Medulla oblongata (tissue), 1 donor: Measurements from ENCODE around the gene LHFPL3.

Experiments used
- DNase-seq: peaks from one replicate; pipeline ENCODE4 v3.0.0-alpha.2; 2015; ENCODE audit errors: extremely low spot score

The LHFPL3 gene

DNA sequence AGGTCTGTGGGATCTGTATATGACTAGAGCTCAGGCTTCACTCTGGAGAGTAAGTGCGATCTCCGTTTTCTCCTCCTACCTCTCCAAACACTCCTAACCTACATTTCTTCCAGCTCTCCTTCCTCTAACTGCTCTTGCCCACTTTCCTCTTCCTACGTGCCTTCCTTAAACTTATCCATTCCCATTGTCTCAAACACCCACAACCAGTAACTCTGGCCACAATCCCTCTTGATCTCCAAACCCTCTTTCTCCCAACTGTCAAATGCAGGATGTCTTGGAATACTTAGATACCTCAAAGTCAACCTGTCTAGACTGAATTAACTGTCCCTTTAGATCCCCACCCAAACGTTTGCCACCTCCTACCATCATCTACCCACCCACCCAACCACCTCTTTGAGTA lies 471.9 kb downstream of the LHFPL3 start:
- DNase-seq: no peak

GRCh38 chr7:104801022-104801421 lies 472.6 kb downstream of the LHFPL3 start:
- DNase-seq: no peak

DNA sequence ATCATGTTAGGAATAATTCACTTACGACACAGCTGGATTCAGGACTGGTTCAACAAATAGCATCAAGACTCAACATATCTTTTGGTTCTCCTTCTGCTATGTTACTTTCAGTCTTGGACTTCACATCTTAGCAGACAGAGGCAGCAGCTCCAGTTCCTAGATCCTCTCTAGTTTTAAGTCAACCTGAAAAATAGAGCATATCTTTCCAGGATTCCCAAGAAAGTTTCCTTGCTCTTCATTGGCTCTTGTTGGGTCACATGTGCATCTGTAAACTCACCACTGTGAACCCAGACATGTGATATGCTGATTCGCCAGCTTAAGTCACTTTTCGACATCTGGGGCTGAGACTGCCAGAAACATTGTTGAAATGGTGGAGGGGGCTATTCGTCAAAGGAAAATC lies 475.5 kb downstream of the LHFPL3 start:
- DNase-seq: no peak

GRCh38 chr7:104804696-104805095 lies 476.3 kb downstream of the LHFPL3 start:
- no peak for DNase-seq

GRCh38 chr7:104805449-104806317 lies 477.3 kb downstream of the LHFPL3 start:
- DNase-seq: peak; percentile 83

DNA sequence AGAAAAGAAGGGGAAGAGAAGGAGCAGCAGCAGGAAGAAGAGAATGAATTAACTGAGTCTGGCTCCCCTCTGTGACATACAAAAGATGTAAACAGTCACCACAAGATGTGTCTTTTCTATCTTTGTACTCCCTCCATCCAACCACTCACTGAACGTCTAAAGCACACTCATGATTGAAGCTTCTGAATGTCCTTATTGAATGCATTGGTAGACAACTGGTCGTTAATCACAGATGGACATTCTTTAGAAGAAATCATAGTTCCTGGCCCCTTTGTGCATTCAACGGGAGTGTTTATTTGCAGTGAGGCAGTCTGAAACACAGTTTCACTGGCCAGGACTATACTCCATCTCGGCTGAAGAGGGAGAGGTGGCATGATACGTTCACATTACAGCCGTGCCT lies 479.3 kb downstream of the LHFPL3 start:
- DNase-seq: no peak

DNA sequence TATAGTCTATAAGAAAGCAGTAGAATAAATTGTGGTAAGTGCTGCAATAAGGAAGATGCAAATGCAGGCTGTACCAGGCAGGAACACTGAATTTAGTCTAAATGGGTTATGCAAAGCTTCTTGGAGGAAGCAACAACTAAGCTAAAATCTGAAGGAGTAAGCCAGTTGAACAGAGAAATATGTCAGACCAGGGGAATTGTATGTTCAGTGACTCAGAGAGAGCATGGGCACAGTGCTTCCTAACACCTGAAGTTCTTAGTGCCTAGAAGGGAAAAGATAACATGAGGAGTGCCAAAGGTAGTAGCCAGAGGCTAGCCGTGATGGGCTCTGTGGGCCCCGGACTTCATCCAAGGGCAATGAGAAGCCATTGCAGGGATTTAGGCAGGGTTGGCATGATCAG lies 481.5 kb downstream of the LHFPL3 start:
- DNase-seq: no peak

- no peak for DNase-seq
Measured at GRCh38 chr7:104814126-104814525, 485.7 kb downstream of the LHFPL3 start.

- no peak for DNase-seq
Measured at GRCh38 chr7:104814671-104815400, 486.4 kb downstream of the LHFPL3 start.

- no peak for DNase-seq
Measured at GRCh38 chr7:104816537-104816936, 488.1 kb downstream of the LHFPL3 start.

DNA sequence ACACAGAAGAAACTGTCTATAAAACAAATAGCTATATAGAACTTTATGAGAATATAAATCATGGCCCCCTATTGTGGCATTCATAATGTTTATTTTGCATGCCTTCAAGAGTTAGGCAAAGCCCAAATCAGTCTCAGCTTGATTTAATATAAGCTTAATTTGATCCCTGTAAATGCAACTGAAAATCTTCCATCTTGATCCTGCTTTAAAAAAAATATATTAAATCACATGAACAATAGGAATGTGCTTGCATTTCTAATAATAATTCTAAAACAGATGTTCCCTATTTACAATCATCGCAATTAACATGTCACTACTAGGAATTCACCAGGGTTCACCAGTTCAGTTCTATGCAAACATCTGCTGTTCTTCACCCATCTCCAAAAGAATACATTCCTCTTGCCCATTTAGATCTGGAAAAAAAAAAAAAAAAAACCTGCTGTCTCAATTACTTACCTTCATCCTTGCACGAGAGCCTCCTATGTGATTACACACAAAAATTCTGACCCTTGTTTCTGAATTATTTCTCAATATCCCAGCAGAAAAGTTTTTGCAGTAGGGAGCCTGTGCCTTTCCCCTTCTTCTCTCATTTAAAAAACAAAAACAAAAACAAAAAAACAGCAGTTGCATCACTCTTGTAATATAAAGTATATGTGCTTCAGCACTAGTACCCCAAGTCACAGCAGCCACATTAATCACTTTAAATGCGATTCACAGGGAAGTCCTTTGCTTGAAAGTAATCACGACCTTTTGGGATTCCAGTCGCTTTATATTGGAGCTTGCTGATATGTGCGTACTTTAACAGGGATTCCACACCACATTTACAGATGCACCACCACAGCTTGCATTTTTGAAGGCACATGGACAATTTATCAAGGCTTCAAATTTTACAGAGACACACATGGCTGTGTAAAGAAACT lies 490.8 kb downstream of the LHFPL3 start:
- DNase-seq: no peak

GRCh38 chr7:104820836-104821535 lies 492.6 kb downstream of the LHFPL3 start:
- peak; percentile 53 for DNase-seq

- no peak for DNase-seq
Measured at GRCh38 chr7:104823177-104823576, 494.8 kb downstream of the LHFPL3 start.

- no peak for DNase-seq
Measured at GRCh38 chr7:104825099-104825498, 496.7 kb downstream of the LHFPL3 start.

GRCh38 chr7:104826135-104826534 lies 497.7 kb downstream of the LHFPL3 start:
- DNase-seq: no peak

- DNase-seq: no peak
Measured at GRCh38 chr7:104836976-104837375, 508.6 kb downstream of the LHFPL3 start.

DNA sequence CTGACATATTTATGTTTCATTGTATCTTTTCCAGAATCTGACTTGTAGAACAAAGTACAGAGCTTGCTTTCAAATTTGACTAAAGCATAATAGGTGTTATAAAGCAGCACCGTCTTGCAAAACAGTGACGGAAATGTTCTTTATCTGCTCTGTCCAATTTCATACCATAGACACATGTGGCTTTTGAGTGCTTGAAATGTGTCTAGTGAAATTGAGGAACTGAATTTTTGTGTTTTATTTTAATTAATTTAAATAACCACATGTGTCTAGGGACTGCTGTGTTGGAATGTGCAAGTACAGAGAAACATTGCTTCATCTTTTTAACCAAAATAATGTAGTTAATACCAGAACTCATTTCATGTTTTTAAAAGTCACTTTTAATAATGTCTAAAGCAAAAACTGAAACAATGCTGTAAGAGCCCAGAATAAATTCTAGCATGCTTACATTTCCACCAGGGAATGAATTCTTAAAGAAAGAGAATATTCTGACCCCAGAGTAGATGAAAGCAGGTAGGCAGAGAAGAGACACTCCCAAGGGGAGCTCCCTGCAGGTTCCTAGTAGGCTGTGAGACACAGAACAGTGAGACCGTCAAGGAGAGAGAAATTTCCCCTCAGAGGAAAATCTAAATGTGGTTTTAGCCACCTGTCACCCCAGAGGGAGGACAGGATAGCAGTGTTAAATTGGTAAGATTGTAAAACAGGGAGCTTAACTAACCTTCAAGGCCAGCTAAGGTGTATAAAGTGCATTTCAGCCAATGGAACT lies 510.3 kb downstream of the LHFPL3 start:
- no peak for DNase-seq

- DNase-seq: no peak
Measured at GRCh38 chr7:104839842-104840241, 511.4 kb downstream of the LHFPL3 start.

GRCh38 chr7:104841798-104842197 lies 513.4 kb downstream of the LHFPL3 start:
- no peak for DNase-seq

GRCh38 chr7:104843198-104843597 lies 514.8 kb downstream of the LHFPL3 start:
- no peak for DNase-seq

- DNase-seq: peak; percentile 76
Measured at GRCh38 chr7:104845557-104845956, 517.2 kb downstream of the LHFPL3 start.
